ENCODE data around the gene RPS2.

Gene RPS2

GRCh38 chr16:1959269-1960039, 5.2 kb downstream of the RPS2 start, which contains the start of gene NDUFB10 (continued):
- TF ChIP-seq ZNF354C (tag by site-specific recombination; IDR thresholded peaks at IDR 0.05; ENCODE audit: borderline replicate concordance, low read depth) (no peak), ZNF76 (tag by site-specific recombination; IDR thresholded peaks at IDR 0.05; ENCODE audit: borderline replicate concordance, low read depth) (peak; percentile 94), ZNF335 (tag by site-specific recombination; conservative IDR thresholded peaks at IDR 0.05) (peak; percentile 87), GLI2 (tag by site-specific recombination; IDR thresholded peaks at IDR 0.05; ENCODE audit: borderline replicate concordance, low read depth) (no peak), EGR2 (tag by site-specific recombination; IDR thresholded peaks at IDR 0.05; ENCODE audit: low read depth) (peak; percentile 55; the same call in 1 of the 2 replicates), ZNF791 (tag by site-specific recombination; IDR thresholded peaks at IDR 0.05) (no peak), PRDM10 (tag by site-specific recombination; IDR thresholded peaks at IDR 0.05) (no peak), ZNF248 (tag by site-specific recombination; IDR thresholded peaks at IDR 0.05) (no peak), ZNF843 (tag by site-specific recombination; IDR thresholded peaks at IDR 0.05) (no peak), ZNF24 (tag by site-specific recombination; IDR thresholded peaks at IDR 0.05) (0 out of 2 replicates have a peak, but pooled peaks have one; percentile 29), HOXC10 (CRISPR knock-in tag; IDR thresholded peaks at IDR 0.05) (no peak), ZFHX2 (tag by site-specific recombination; conservative IDR thresholded peaks at IDR 0.05) (peak; percentile 75), ZNF184 (tag by site-specific recombination; IDR thresholded peaks at IDR 0.05) (no peak), ZFP69B (tag by site-specific recombination; IDR thresholded peaks at IDR 0.05) (peak; percentile 37; the same call in 1 of the 2 replicates), ZNF311 (tag by site-specific recombination; IDR thresholded peaks at IDR 0.05; ENCODE audit: borderline replicate concordance) (no peak), SETDB1 (IDR thresholded peaks at IDR 0.05; ENCODE audit: insufficient read length, low read length) (no peak), ZBTB26 (tag by site-specific recombination; optimal IDR thresholded peaks at IDR 0.05) (peak; percentile 92), ZIC2 (tag by site-specific recombination; IDR thresholded peaks at IDR 0.05) (peak; percentile 55), ZNF792 (tag by site-specific recombination; IDR thresholded peaks at IDR 0.05) (no peak), ZNF37A (tag by site-specific recombination; IDR thresholded peaks at IDR 0.05) (no peak), ZBTB49 (tag by site-specific recombination; IDR thresholded peaks at IDR 0.05; ENCODE audit: low read depth) (no peak), ZNF148 (tag by site-specific recombination; IDR thresholded peaks at IDR 0.05; ENCODE audit: borderline replicate concordance) (no peak), ZNF510 (tag by site-specific recombination; IDR thresholded peaks at IDR 0.05; ENCODE audit: insufficient replicate concordance) (no peak), ZNF202 (tag by site-specific recombination; IDR thresholded peaks at IDR 0.05; ENCODE audit: borderline replicate concordance) (no peak), PATZ1 (tag by site-specific recombination; IDR thresholded peaks at IDR 0.05) (peak; percentile 76; the same call in 1 of the 2 replicates), RBAK (tag by site-specific recombination; IDR thresholded peaks at IDR 0.05) (no peak), GFI1B (tag by site-specific recombination; IDR thresholded peaks at IDR 0.05) (no peak), ZFP41 (tag by site-specific recombination; IDR thresholded peaks at IDR 0.05; ENCODE audit: borderline replicate concordance) (no peak)
